K562 (cell line): ENCODE measurements around the gene SLC1A4. TPM values are rescaled to one million over a fixed set of nuclear protein-coding genes. Genes with fewer than 3 reads are reported as not detected.

Experiments used
- ATAC-seq: fragments of 200-7000 bp; cut with Tn5 transposase; 3 replicates; pipeline ENCODE4 v1.9.1; 2020; ENCODE audit warnings: moderate library complexity
- BruUV-seq: library from RNA; stranded (reverse); fragments of 400-500 nt; replicated peaks from 2 replicates; lab custom pipeline; 2021; lab: Mats Ljungman, UMichigan
- CTCF ChIA-PET: fragments of 300-600 bp; formaldehyde crosslinking; extraction: SDS; loops from one replicate; lab custom pipeline; 2021; ENCODE audit warnings: low intra/inter-chr PET ratio; lab: Yijun Ruan, JAX
- POLR2A ChIA-PET: fragments of 300-600, 350-650 bp; sonication (Branson Sonifier 250); formaldehyde crosslinking; extraction: SDS; loops from one replicate; lab custom pipeline; 2021; ENCODE audit warnings: antibody characterized with exemption, inconsistent platforms; lab: Yijun Ruan, JAX
- DNase-seq, 4 experiments: peaks; one replicate each; pipeline versions ENCODE4 v3.0.0 to v3.0.0-alpha.2; 2011 to 2018; ENCODE audit warnings: low spot score in 3 of 4, mixed read lengths in 3 of 4; ENCODE audit errors: extremely low read depth in 1 of 4
- FAIRE-seq: peaks from 2 replicates; lab custom pipeline; 2011; peaks lifted over from hg19 to GRCh38; lab: Jason Lieb, UNC
- H2AFZ ChIP-seq: 2 replicates; pipeline ENCODE4 v1.6.0; 2011; ENCODE audit warnings: low read depth, low read length, control low read depth, inconsistent platforms
- H3K27ac ChIP-seq: fragments of 200-600 bp; 3 replicates; pipeline ENCODE4 v1.8.0; 2011; ENCODE audit warnings: low read depth, mild to moderate bottlenecking, control low read depth, inconsistent platforms, low read length, moderate library complexity, mixed read lengths; ENCODE audit errors: extremely low read depth
- H3K27me3 ChIP-seq, 2 experiments: fragments of 300-600 bp in 1 of 2; 2 replicates in 1 of 2; 3 replicates in 1 of 2; pipeline versions ENCODE4 v1.6.0 to v1.8.0; 2011; ENCODE audit warnings: inconsistent platforms in 2 of 2, low read length in 2 of 2, mild to moderate bottlenecking in 1 of 2, mixed read lengths in 1 of 2, moderate library complexity in 1 of 2; ENCODE audit not compliant: control insufficient read depth in 2 of 2, insufficient read depth in 2 of 2
- H3K36me3 ChIP-seq: fragments of 300-600 bp; 3 replicates; pipeline ENCODE4 v1.8.0; 2011; ENCODE audit warnings: mild to moderate bottlenecking, low read length, inconsistent platforms; ENCODE audit not compliant: control insufficient read depth, insufficient read depth
- H3K4me1 ChIP-seq, 2 experiments: fragments of 200-600 bp in 1 of 2; replicated peaks in 1 of 2; 2 replicates in 1 of 2; 3 replicates in 1 of 2; pipeline versions ENCODE4 v1.5.1 to v1.8.0; 2011; ENCODE audit warnings: inconsistent platforms in 2 of 2, low read length in 2 of 2, mild to moderate bottlenecking in 1 of 2, mixed read lengths in 1 of 2, moderate library complexity in 1 of 2; ENCODE audit not compliant: control insufficient read depth in 2 of 2, insufficient read depth in 2 of 2
- H3K4me2 ChIP-seq: 2 replicates; pipeline ENCODE4 v1.6.1; 2011; ENCODE audit warnings: low read length, control low read depth, inconsistent platforms, mixed read lengths; ENCODE audit not compliant: insufficient read depth
- H3K4me3 ChIP-seq: fragments of 200-600 bp; sonication (generic), shearing (Covaris generic); 2 replicates; pipeline ENCODE4 v1.5.1; 2016; ENCODE audit warnings: control low read depth, inconsistent platforms
- H3K79me2 ChIP-seq: fragments of 200-600 bp; 3 replicates; pipeline ENCODE4 v1.8.0; 2011; ENCODE audit warnings: low read length, inconsistent platforms; ENCODE audit not compliant: control insufficient read depth, insufficient read depth
- H3K9ac ChIP-seq, 2 experiments: 2 replicates each; pipeline versions ENCODE4 v1.6.0 to v1.6.1; 2011; ENCODE audit warnings: low read depth in 2 of 2, low read length in 2 of 2, control low read depth in 1 of 2, inconsistent platforms in 1 of 2, mild to moderate bottlenecking in 1 of 2, mixed read lengths in 1 of 2; ENCODE audit not compliant: insufficient read depth in 1 of 2
- H3K9me1 ChIP-seq: one replicate; pipeline ENCODE4 v1.6.0; 2011; ENCODE audit warnings: inconsistent platforms, mild to moderate bottlenecking, low read length, moderate library complexity; ENCODE audit not compliant: control insufficient read depth, insufficient read depth
- H3K9me3 ChIP-seq: replicated peaks from 2 replicates; pipeline ENCODE4 v1.5.1; 2011; ENCODE audit warnings: low read depth, low read length, inconsistent platforms; ENCODE audit not compliant: control insufficient read depth, insufficient read depth
- H4K20me1 ChIP-seq: replicated peaks from 2 replicates; pipeline ENCODE4 v1.6.1; 2011; ENCODE audit warnings: low read length, inconsistent platforms, mixed read lengths; ENCODE audit not compliant: control insufficient read depth, insufficient read depth
- NEUROD1 ChIP-seq: fragments of 150-350 bp; IDR thresholded peaks from 2 replicates; pipeline ENCODE4 v1.6.1; 2014; ENCODE audit warnings: borderline replicate concordance, low read length, low read depth; ENCODE audit not compliant: partially characterized antibody
- RREB1 ChIP-seq: fragments of 250-450 bp; sonication (Bioruptor Pico); IDR thresholded peaks from 2 replicates; pipeline ENCODE4 v1.4.0; 2020
- TBP ChIP-seq: optimal IDR thresholded peaks from 2 replicates; pipeline ENCODE3; 2011; ENCODE audit warnings: low read depth, low read length, improper control_type of control experiment
- THRB ChIP-seq: fragments of 450-650 bp; formaldehyde crosslinking; conservative IDR thresholded peaks from 2 replicates; pipeline ENCODE4 v1.4.0; 2022; ENCODE audit warnings: mild to moderate bottlenecking, missing genetic modification characterization
- UBTF ChIP-seq, 2 experiments: IDR thresholded peaks; 2 replicates each; pipeline ENCODE4 v1.6.1; 2012; ENCODE audit warnings: improper control_type of control experiment in 2 of 2, low read depth in 2 of 2, low read length in 2 of 2, borderline replicate concordance in 1 of 2
- ZNF655 ChIP-seq: fragments of 250-450 bp; sonication (Bioruptor Pico); IDR thresholded peaks from 2 replicates; pipeline ENCODE4 v1.5.0; 2021
- WGBS: fragments of 100-300 bp; shearing (Covaris generic); methylation state at CpG from one replicate; pipeline ENCODE4 v1.1.6; 2016; ENCODE audit warnings: low coverage, mixed read lengths; ENCODE audit not compliant: insufficient coverage; ENCODE audit errors: missing lambda C conversion rate; 5-methylcytosine and 5-hydroxymethylcytosine counted together
- in situ Hi-C: fragments of 300-500 bp; cut with MboI; formaldehyde crosslinking; loops from 4 replicates; pipeline ENCODE4 v1.15.0; 2018; ENCODE audit warnings: inconsistent platforms, mixed read lengths
- intact Hi-C: fragments of 100-400 bp; cut with micrococcal nuclease; formaldehyde crosslinking; loops from 2 replicates; pipeline ENCODE4 v1.14.2; 2022
- polyA plus RNA-seq, 8 experiments: library from polyadenylated mRNA; depleted of rRNA in 4 of 8; stranded (reverse) in 5 of 8; unstranded in 3 of 8; fragments of >200 nt; fragmentation: Nextera tagmentation in 2 of 8; fragmentation: Illumina TruSeq in 1 of 8; extraction: Ambion mirVana in 2 of 8; extraction: Trizol in 1 of 8; gene quantifications; 2 replicates each; pipeline versions ENCODE4 v1.2.1 to v1.2.3, GENCODE V29; 2011 to 2014; ENCODE audit warnings: inconsistent platforms in 1 of 8, missing spikeins in 1 of 8
- total RNA-seq, 7 experiments: library from RNA; depleted of rRNA in 6 of 7; stranded (reverse); fragments of >200 nt in 6 of 7; fragmentation: Illumina TruSeq in 2 of 7; extraction: Trizol in 2 of 7; gene quantifications; 2 replicates each; pipeline versions ENCODE4 v1.2.1 to v1.2.3, GENCODE V29; 2011 to 2021; ENCODE audit warnings: low replicate concordance in 1 of 7

SLC1A4 gene
- total and polyA plus RNA-seq, 9 of the 15 experiments (the other 6 are each of a cell fraction or from before 2014, with no cell fraction given), result 4.4 to 24.0 (median 10.9) TPM

GRCh38 chr2:65061146-65061909 is 72.1 kb downstream of the SLC1A4 start:
- Histone ChIP-seq H3K4me3 (no peak overlapping the region), H2AFZ (no peak overlapping the region), H3K27ac (no peak overlapping the region), H3K27me3 (no peaks in the 10 kb centered on the region), H3K4me1 (peaks cover 32 to 53% of the 10 kb centered on the region in 2 experiments), H4K20me1 (peaks cover 10% of the 10 kb centered on the region), H3K9me1 (no peaks in the 10 kb centered on the region), H3K9me3 (no peaks in the 10 kb centered on the region), H3K9ac (peak overlapping the region in 1 of 2 experiments; percentile 68; a peak in 1 of 4 replicates), H3K36me3 (no peaks in the 10 kb centered on the region; the same call in 2 of the 3 replicates), H3K4me2 (no peak overlapping the region), H3K79me2 (peaks cover 51% of the 10 kb centered on the region)
- peak in 1 of 4 experiments; percentile 18 for DNase-seq
- POLR2A ChIA-PET, result interaction anchor here (0.6 to 1.8 kb wide), 2 partner anchors 10 to 70 kb away, joined by 3 to 7 read pairs; no protein-coding TSS in a partner anchor
- FAIRE-seq, result no peak
- CTCF ChIA-PET, result interaction anchor here (0.6 kb wide), 1 partner anchor 109 kb away, joined by 3 read pairs; no protein-coding TSS in a partner anchor
- in situ Hi-C loops (loop anchor here (10.0 kb wide), 1 partner anchor 513 kb away; no protein-coding TSS in a partner anchor), intact Hi-C loops (loop anchor here (5.0 to 10.0 kb wide), 4 partner anchors 216 to 511 kb away; partner anchors contain the start of gene SPRED2)
- TF ChIP-seq TBP (peak; percentile 36), RREB1 (CRISPR knock-in tag) (no peak), ZNF655 (no peak), NEUROD1 (no peak), THRB (CRISPR knock-in tag) (no peak), UBTF (IDR thresholded peaks at IDR 0.05; ENCODE audit: borderline replicate concordance in 1 of 2, low read depth in 2 of 2, low read length in 2 of 2) (peak in 1 of 2 experiments; percentile 92; a peak in 1 of 4 replicates)
- WGBS, result 74% methylated on average over 6 of the region's 7 CpGs
- ATAC-seq, result no peak
- no TSS peak for BruUV-seq
